Measurements from ENCODE around the gene FAM193A.

DNA sequence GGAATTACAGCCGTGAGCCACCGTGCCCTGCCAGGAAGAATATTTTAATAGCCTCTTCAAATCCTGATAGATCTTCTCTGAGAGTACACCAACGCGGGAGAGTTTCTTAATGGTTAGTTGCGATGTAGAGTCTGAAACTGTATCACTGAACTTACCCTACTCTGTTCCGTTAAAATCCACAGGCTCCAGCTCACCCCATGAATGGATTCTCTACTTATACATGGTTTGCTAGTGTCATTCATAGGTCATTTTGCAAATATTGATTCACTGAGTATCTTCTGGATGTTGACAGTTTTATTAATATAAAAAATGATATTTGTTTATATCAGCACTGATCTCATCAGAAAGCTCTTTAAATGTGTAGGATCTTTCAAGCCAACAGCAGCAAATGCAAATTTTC, 99.9 kb downstream of the FAM193A start:
- TF ChIP-seq ZFP3 (CRISPR knock-in tag; IDR thresholded peaks at IDR 0.05) (no peak), ZFP30 (CRISPR knock-in tag; IDR thresholded peaks at IDR 0.05) (no peak), RARB (CRISPR knock-in tag; IDR thresholded peaks at IDR 0.05) (no peak), ZNF70 (CRISPR knock-in tag; IDR thresholded peaks at IDR 0.05) (no peak), ARNTL (CRISPR knock-in tag; IDR thresholded peaks at IDR 0.05; ENCODE audit: borderline replicate concordance, low read depth) (no peak), CSDC2 (CRISPR knock-in tag; IDR thresholded peaks at IDR 0.05) (no peak)
